ENCODE results near the gene CAMK2B.

Gene CAMK2B

GRCh38 chr7:44251269-44251668 lies 74.1 kb downstream of the CAMK2B start:
- H3K79me2 ChIP-seq (ENCODE audit: insufficient read depth, low read length), result no peaks in the 10 kb centered on the region
- H3K9me2 ChIP-seq (replicated peaks; ENCODE audit: low read depth, low read length), result no peaks in the 10 kb centered on the region
- H3K4me1 ChIP-seq (ENCODE audit: insufficient read depth, low read length, poor library complexity, severe bottlenecking), result no peaks in the 10 kb centered on the region
- no peaks in the 10 kb centered on the region for H4K20me1 ChIP-seq (ENCODE audit: insufficient read depth, low read length, poor library complexity, severe bottlenecking)
- no peaks in the 10 kb centered on the region for H3F3A ChIP-seq (ENCODE audit: low read depth)
- H2AFZ ChIP-seq (ENCODE audit: low read length), result no peak overlapping the region
- H3K4me2 ChIP-seq (ENCODE audit: low read depth, low read length, poor library complexity, severe bottlenecking), result no peak overlapping the region
- H3K27me3 ChIP-seq (ENCODE audit: insufficient read depth, low read length, poor library complexity, severe bottlenecking), result no peaks in the 10 kb centered on the region
- no peaks in the 10 kb centered on the region for H3K9me3 ChIP-seq (ENCODE audit: insufficient read depth, low read depth, low read length)
- no peak overlapping the region for H3K9ac ChIP-seq (ENCODE audit: low read depth, low read length, poor library complexity, severe bottlenecking)
- H3K4me3 ChIP-seq (ENCODE audit: low read length, poor library complexity, severe bottlenecking), result no peak overlapping the region
- TF ChIP-seq CTCF (conservative IDR thresholded peaks at IDR 0.05; ENCODE audit: low read length), result no peak
- TF ChIP-seq EZH2phosphoT487 (IDR thresholded peaks at IDR 0.05; ENCODE audit: borderline replicate concordance), result no peak
- H3K36me3 ChIP-seq (ENCODE audit: insufficient read depth, low read length), result no peaks in the 10 kb centered on the region

GRCh38 chr7:44249639-44250234 lies 75.7 kb downstream of the CAMK2B start:
- H4K20me1 ChIP-seq (ENCODE audit: insufficient read depth, low read length, poor library complexity, severe bottlenecking), result no peaks in the 10 kb centered on the region
- no peaks in the 10 kb centered on the region for H3K9me2 ChIP-seq (replicated peaks; ENCODE audit: low read depth, low read length)
- no peak overlapping the region for H3K4me3 ChIP-seq (ENCODE audit: low read length, poor library complexity, severe bottlenecking)
- no peaks in the 10 kb centered on the region for H3K4me1 ChIP-seq (ENCODE audit: insufficient read depth, low read length, poor library complexity, severe bottlenecking)
- no peak overlapping the region for H3K9ac ChIP-seq (ENCODE audit: low read depth, low read length, poor library complexity, severe bottlenecking)
- no peaks in the 10 kb centered on the region for H3F3A ChIP-seq (ENCODE audit: low read depth)
- H3K4me2 ChIP-seq (ENCODE audit: low read depth, low read length, poor library complexity, severe bottlenecking), result no peak overlapping the region
- H2AFZ ChIP-seq (ENCODE audit: low read length), result no peak overlapping the region
- no peaks in the 10 kb centered on the region for H3K36me3 ChIP-seq (ENCODE audit: insufficient read depth, low read length)
- H3K79me2 ChIP-seq (ENCODE audit: insufficient read depth, low read length), result no peaks in the 10 kb centered on the region
- TF ChIP-seq EZH2phosphoT487 (IDR thresholded peaks at IDR 0.05; ENCODE audit: borderline replicate concordance) (no peak), CTCF (conservative IDR thresholded peaks at IDR 0.05; ENCODE audit: low read length) (no peak)
- H3K27me3 ChIP-seq (ENCODE audit: insufficient read depth, low read length, poor library complexity, severe bottlenecking), result no peaks in the 10 kb centered on the region
- no peaks in the 10 kb centered on the region for H3K9me3 ChIP-seq (ENCODE audit: insufficient read depth, low read depth, low read length)

GRCh38 chr7:44247868-44248651 lies 77.3 kb downstream of the CAMK2B start:
- H3K27me3 ChIP-seq (ENCODE audit: insufficient read depth, low read length, poor library complexity, severe bottlenecking), result no peaks in the 10 kb centered on the region
- no peaks in the 10 kb centered on the region for H3K9me2 ChIP-seq (replicated peaks; ENCODE audit: low read depth, low read length)
- no peaks in the 10 kb centered on the region for H3K4me1 ChIP-seq (ENCODE audit: insufficient read depth, low read length, poor library complexity, severe bottlenecking)
- no peak overlapping the region for H3K4me2 ChIP-seq (ENCODE audit: low read depth, low read length, poor library complexity, severe bottlenecking)
- H2AFZ ChIP-seq (ENCODE audit: low read length), result no peak overlapping the region
- no peaks in the 10 kb centered on the region for H3F3A ChIP-seq (ENCODE audit: low read depth)
- no peak overlapping the region for H3K4me3 ChIP-seq (ENCODE audit: low read length, poor library complexity, severe bottlenecking)
- H3K36me3 ChIP-seq (ENCODE audit: insufficient read depth, low read length), result no peaks in the 10 kb centered on the region
- H3K9ac ChIP-seq (ENCODE audit: low read depth, low read length, poor library complexity, severe bottlenecking), result no peak overlapping the region
- TF ChIP-seq EZH2phosphoT487 (IDR thresholded peaks at IDR 0.05; ENCODE audit: borderline replicate concordance) (no peak), CTCF (conservative IDR thresholded peaks at IDR 0.05; ENCODE audit: low read length) (no peak)
- H3K9me3 ChIP-seq (ENCODE audit: insufficient read depth, low read depth, low read length), result no peaks in the 10 kb centered on the region
- H4K20me1 ChIP-seq (ENCODE audit: insufficient read depth, low read length, poor library complexity, severe bottlenecking), result no peaks in the 10 kb centered on the region
- no peaks in the 10 kb centered on the region for H3K79me2 ChIP-seq (ENCODE audit: insufficient read depth, low read length)

All from Loucy (cell line).